Measurements from ENCODE around the gene FOXJ3. TPM values are rescaled to one million over a fixed set of nuclear protein-coding genes. Genes with fewer than 3 reads are reported as not detected.

The FOXJ3 gene
- total and polyA plus RNA-seq, 8 donors: 39.6 to 65.2 (median 57.0) TPM

DNA sequence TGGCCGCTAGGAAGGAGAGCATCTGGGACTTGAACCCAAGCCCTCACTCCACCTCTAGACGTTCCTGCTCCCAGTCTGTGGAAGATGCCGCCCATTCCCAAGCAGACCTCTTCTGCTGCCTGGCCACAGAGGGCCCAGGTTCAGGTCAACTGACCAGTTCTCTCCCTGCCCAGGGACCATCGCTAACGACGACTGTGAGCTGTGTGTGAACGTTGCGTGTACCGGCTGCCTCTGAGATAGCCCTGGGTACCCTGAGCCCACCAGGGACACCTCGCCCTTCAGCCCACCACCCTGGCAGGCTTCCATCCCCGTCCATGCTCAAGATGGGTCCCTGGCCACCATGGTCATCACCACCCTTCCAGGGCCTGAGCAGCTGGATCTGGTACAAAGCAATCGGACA, 179.7 kb downstream of the FOXJ3 start:
- intact Hi-C loops (cut with DNase I): no loop called here
- DNase-seq (no peak), ATAC-seq (no peak)
- H3K4me3 ChIP-seq: no peak overlapping the region
- H3K4me1 ChIP-seq: no peaks in the 10 kb centered on the region
- H3K27ac ChIP-seq: no peak overlapping the region
- TF ChIP-seq, protein P1, sequence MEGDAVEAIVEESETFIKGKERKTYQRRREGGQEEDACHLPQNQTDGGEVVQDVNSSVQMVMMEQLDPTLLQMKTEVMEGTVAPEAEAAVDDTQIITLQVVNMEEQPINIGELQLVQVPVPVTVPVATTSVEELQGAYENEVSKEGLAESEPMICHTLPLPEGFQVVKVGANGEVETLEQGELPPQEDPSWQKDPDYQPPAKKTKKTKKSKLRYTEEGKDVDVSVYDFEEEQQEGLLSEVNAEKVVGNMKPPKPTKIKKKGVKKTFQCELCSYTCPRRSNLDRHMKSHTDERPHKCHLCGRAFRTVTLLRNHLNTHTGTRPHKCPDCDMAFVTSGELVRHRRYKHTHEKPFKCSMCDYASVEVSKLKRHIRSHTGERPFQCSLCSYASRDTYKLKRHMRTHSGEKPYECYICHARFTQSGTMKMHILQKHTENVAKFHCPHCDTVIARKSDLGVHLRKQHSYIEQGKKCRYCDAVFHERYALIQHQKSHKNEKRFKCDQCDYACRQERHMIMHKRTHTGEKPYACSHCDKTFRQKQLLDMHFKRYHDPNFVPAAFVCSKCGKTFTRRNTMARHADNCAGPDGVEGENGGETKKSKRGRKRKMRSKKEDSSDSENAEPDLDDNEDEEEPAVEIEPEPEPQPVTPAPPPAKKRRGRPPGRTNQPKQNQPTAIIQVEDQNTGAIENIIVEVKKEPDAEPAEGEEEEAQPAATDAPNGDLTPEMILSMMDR (IDR thresholded peaks at IDR 0.05): no peak
- H3K27me3 ChIP-seq: no peaks in the 10 kb centered on the region
- no peaks in the 10 kb centered on the region for H3K36me3 ChIP-seq
- peaks cover 0 to 3% of the 10 kb centered on the region in 2 donors for H3K9me3 ChIP-seq

DNA sequence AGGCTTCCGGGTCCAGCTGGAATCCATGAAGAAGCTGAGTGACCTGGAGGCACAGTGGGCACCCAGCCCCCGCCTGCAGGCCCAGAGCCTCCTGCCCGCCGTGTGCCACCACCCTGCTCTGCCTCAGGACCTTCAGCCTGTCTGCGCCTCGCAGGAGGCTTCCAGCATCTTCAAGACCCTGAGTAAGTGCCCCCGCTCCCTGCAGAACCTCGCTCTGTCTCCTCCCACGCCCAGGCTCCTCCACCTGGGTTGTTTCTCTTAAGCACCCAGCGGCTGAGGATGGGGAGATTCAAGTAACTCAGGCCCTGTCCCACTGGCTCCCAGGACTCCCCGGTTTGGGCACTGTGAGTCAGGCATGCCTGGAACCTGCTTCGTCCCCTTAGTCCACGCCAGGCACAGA, 180.3 kb downstream of the FOXJ3 start:
- no peaks in the 10 kb centered on the region for H3K36me3 ChIP-seq
- TF ChIP-seq, protein P1 (IDR thresholded peaks at IDR 0.05): no peak
- DNase-seq: no peak

DNA sequence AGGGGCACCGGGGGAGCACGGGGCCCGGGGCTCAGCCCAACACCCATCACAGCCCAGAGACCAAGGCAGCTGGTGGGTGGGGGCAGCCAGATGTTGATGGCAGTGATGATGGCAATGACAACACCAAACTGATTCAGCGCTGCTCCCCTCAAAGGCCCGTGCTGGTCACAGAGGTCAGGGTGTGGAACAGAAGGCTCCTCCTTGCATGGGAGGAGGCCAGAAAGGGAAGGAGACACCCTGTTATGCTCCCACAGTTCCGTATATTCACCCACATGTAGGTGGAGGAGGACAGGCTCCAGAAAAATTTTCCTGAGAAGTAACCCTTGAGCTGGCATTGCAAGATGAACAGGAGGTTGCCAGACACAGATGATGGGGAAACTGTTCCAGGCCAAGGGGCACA, 181.4 kb downstream of the FOXJ3 start:
- no peak for ATAC-seq
- Histone ChIP-seq H3K4me3 (no peak overlapping the region), H3K36me3 (no peaks in the 10 kb centered on the region), H3K27ac (no peak overlapping the region), H3K4me1 (no peaks in the 10 kb centered on the region), H3K27me3 (no peaks in the 10 kb centered on the region), H3K9me3 (no peaks in the 10 kb centered on the region)
- TF ChIP-seq, protein P1 (IDR thresholded peaks at IDR 0.05): no peak
- intact Hi-C loops (cut with DNase I): no loop called here
- no peak for DNase-seq

More for the DNA sequence above, 180.3 kb downstream of the FOXJ3 start:
- Histone ChIP-seq H3K27ac (no peak overlapping the region), H3K4me1 (no peaks in the 10 kb centered on the region), H3K27me3 (no peaks in the 10 kb centered on the region), H3K4me3 (no peak overlapping the region), H3K9me3 (no peaks in the 10 kb centered on the region)
- no peak for ATAC-seq
- intact Hi-C loops (cut with DNase I): no loop called here

DNA sequence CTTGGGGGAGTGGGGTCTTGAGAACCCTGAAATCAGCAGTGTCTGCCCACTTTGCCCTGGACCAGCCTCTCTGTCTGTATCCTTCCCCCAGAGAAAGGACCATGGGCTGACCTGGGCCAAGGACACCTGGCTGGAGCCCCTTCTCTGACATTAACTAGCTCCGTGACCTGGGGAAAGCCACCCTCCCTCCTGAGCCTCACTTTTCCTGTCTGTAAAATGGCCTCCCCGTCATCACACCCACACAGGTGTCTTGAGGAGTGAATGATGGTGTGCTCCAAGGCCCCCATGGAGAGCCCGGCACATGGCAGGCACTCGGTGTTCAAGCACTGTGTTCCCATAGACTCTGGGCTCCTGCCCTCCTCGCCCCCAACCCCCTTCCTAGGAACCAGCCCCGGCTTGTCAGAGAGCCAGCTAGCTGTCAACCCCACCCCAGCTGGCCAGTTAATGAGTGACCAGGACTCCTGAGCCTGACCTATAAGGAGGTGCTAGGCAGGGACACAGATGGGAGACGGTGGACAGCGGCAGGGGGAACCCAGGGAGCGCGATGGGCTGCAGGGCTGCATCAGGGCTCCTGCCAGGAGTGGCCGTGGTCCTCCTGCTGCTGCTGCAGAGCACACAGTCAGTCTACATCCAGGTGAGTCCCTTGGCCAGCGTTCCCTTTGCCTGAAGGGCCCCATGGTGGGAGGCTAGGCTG, 182.0 kb downstream of the FOXJ3 start, which contains the start of gene GUCA2B:
Gene GUCA2B, plus strand, starts transcription at position 504 of the 694 bp plus-strand sequence. Its CDS starts 41 bp downstream, at position 545.
- TF ChIP-seq, protein P1 (IDR thresholded peaks at IDR 0.05): no peak
- ATAC-seq: no peak

DNA sequence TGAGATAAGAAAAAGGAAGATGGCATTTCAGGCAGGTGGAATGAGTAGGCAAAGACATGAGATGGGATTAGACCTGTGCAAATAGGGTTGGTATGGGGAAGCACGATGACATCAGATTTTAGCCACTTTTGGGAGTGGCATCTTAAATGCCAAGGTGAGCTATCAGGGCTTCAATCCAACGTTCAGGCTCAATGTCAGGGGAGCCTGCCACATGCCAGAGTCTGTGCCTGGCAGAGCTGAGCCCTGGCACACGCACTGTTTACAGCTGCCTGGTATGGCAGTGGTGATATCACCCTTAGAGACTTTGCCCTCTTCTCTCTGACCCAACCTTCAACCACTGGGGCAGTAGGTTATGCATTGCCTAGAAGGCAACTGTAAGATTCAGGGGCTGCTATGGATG, 182.9 kb downstream of the FOXJ3 start:
- no peak overlapping the region for H3K27ac ChIP-seq
- no peak overlapping the region for H3K4me3 ChIP-seq
- no peaks in the 10 kb centered on the region for H3K4me1 ChIP-seq
- ATAC-seq: peak; percentile 80
- H3K36me3 ChIP-seq: no peaks in the 10 kb centered on the region
- no peaks in the 10 kb centered on the region for H3K9me3 ChIP-seq
- no peaks in the 10 kb centered on the region for H3K27me3 ChIP-seq
- TF ChIP-seq, protein P1 (IDR thresholded peaks at IDR 0.05): no peak
- no peak for DNase-seq
- intact Hi-C loops (cut with DNase I): no loop called here

More for the DNA sequence above, 182.0 kb downstream of the FOXJ3 start, which contains the start of gene GUCA2B:
- no peak within 1 kb of the TSS for H3K4me3 ChIP-seq
- no peak for DNase-seq
- no peaks in the 10 kb centered on the region for H3K36me3 ChIP-seq
- H3K27me3 ChIP-seq: no peaks in the 10 kb centered on the region
- no peaks in the 10 kb centered on the region for H3K4me1 ChIP-seq
- H3K27ac ChIP-seq: no peak within 1 kb of the TSS
- intact Hi-C loops (cut with DNase I): no loop called here
- no peaks in the 10 kb centered on the region for H3K9me3 ChIP-seq

Measured in left lung (tissue), 10 donors.